Glutamatergic neuron (in vitro differentiated cells): ENCODE measurements around the gene CFHR5. TPM values are rescaled to one million over a fixed set of nuclear protein-coding genes. Genes with fewer than 3 reads are reported as not detected.

Experiments used
- DNase-seq: peaks from one replicate; pipeline ENCODE4 v3.0.0; 2022
- H3K27ac Mint-ChIP-seq: one replicate; pipeline ENCODE4 v1.8.0; 2020; ENCODE audit warnings: mild to moderate bottlenecking, mixed read lengths, inconsistent platforms; ENCODE audit not compliant: unreplicated experiment
- H3K27me3 Mint-ChIP-seq: one replicate; pipeline ENCODE4 v1.8.0; 2020; ENCODE audit warnings: mild to moderate bottlenecking, moderate library complexity, mixed read lengths, inconsistent platforms; ENCODE audit not compliant: unreplicated experiment
- H3K36me3 Mint-ChIP-seq: one replicate; pipeline ENCODE4 v1.8.0; 2020; ENCODE audit warnings: mild to moderate bottlenecking, mixed read lengths, inconsistent platforms; ENCODE audit not compliant: unreplicated experiment
- H3K4me1 Mint-ChIP-seq: one replicate; pipeline ENCODE4 v1.8.0; 2020; ENCODE audit warnings: mild to moderate bottlenecking, low read depth, mixed read lengths, inconsistent platforms; ENCODE audit not compliant: unreplicated experiment
- H3K4me3 Mint-ChIP-seq: one replicate; pipeline ENCODE4 v1.8.0; 2020; ENCODE audit warnings: mild to moderate bottlenecking, mixed read lengths, inconsistent platforms; ENCODE audit not compliant: unreplicated experiment
- H3K9me3 Mint-ChIP-seq: one replicate; pipeline ENCODE4 v1.8.0; 2020; ENCODE audit warnings: mild to moderate bottlenecking, moderate library complexity, mixed read lengths, inconsistent platforms; ENCODE audit not compliant: unreplicated experiment
- CTCF ChIP-seq: fragments of 200-600 bp; sonication (generic); IDR thresholded peaks from one replicate; pipeline ENCODE4 v1.5.0; 2021; ENCODE audit not compliant: partially characterized antibody, unreplicated experiment
- total RNA-seq: library from RNA; stranded (reverse); fragmentation: NEBNext Ultra II Directional; extraction: Animal tissue kit (Norgen Biotek cat#: 25700); gene quantifications from one replicate; pipeline ENCODE4 v1.2.1, GENCODE V29; 2021; ENCODE audit not compliant: unreplicated experiment

Gene CFHR5
- total RNA-seq, 1 donor from 2014 or later = not detected

- no peak for DNase-seq
- Mint-ChIP-seq H3K27ac (no peak overlapping the region), H3K4me3 (no peak overlapping the region), H3K36me3 (no peaks in the 10 kb centered on the region), H3K27me3 (no peaks in the 10 kb centered on the region), H3K9me3 (no peaks in the 10 kb centered on the region), H3K4me1 (no peaks in the 10 kb centered on the region)
- TF ChIP-seq CTCF = no peak
Observed at GRCh38 chr1:197003132-197003531, 25.8 kb downstream of the CFHR5 start.

GRCh38 chr1:197008861-197009260 is 31.5 kb downstream of the CFHR5 start:
- TF ChIP-seq CTCF = no peak
- H3K27ac Mint-ChIP-seq = no peak overlapping the region
- H3K36me3 Mint-ChIP-seq = no peaks in the 10 kb centered on the region
- H3K4me1 Mint-ChIP-seq = no peaks in the 10 kb centered on the region
- no peak for DNase-seq
- H3K9me3 Mint-ChIP-seq = no peaks in the 10 kb centered on the region
- H3K4me3 Mint-ChIP-seq = no peak overlapping the region
- H3K27me3 Mint-ChIP-seq = no peaks in the 10 kb centered on the region

GRCh38 chr1:197011614-197012013 is 34.3 kb downstream of the CFHR5 start:
- Mint-ChIP-seq H3K4me3 (no peak overlapping the region), H3K27me3 (no peaks in the 10 kb centered on the region), H3K27ac (no peak overlapping the region), H3K4me1 (no peaks in the 10 kb centered on the region), H3K36me3 (no peaks in the 10 kb centered on the region), H3K9me3 (no peaks in the 10 kb centered on the region)
- no peak for TF ChIP-seq CTCF
- DNase-seq = no peak

GRCh38 chr1:197013234-197013633 is 35.9 kb downstream of the CFHR5 start:
- Mint-ChIP-seq H3K4me1 (no peaks in the 10 kb centered on the region), H3K4me3 (no peak overlapping the region), H3K27me3 (no peaks in the 10 kb centered on the region), H3K36me3 (no peaks in the 10 kb centered on the region), H3K9me3 (no peaks in the 10 kb centered on the region), H3K27ac (no peak overlapping the region)
- DNase-seq = no peak
- no peak for TF ChIP-seq CTCF

GRCh38 chr1:197016751-197017150 is 39.4 kb downstream of the CFHR5 start:
- Mint-ChIP-seq H3K27ac (no peak overlapping the region), H3K9me3 (peaks cover 2% of the 10 kb centered on the region), H3K4me3 (no peak overlapping the region), H3K27me3 (no peaks in the 10 kb centered on the region), H3K4me1 (no peaks in the 10 kb centered on the region), H3K36me3 (no peaks in the 10 kb centered on the region)
- no peak for TF ChIP-seq CTCF
- no peak for DNase-seq
